HG03354 (cell line): Measurements from ENCODE around the gene LRP11.
A peak's percentile ranks its signal among the peaks of the same experiment; 100 is the strongest.
"Not testable (repeated sequence)": the region's sequence is repeated elsewhere in the genome, so short reads cannot be mapped to it uniquely, and the experiment has no call there.

ENCODE experiments used
- ATAC-seq: cut with Tn5 transposase; IDR thresholded peaks from one replicate; pipeline ENCODE4 v1.9.1; 2021; ENCODE audit warnings: mild to moderate bottlenecking; ENCODE audit not compliant: unreplicated experiment, poor library complexity, severe bottlenecking

The LRP11 gene

GRCh38 chr6:149863698-149864577, at the start of gene LRP11:
LRP11 (minus strand) TSS chr6:149864359; CDS start chr6:149864020, 339 bp downstream.
- peak; percentile 88 for ATAC-seq

- ATAC-seq = no peak
Observed at GRCh38 chr6:149913540-149914240, 49.5 kb upstream of the LRP11 start.

- ATAC-seq = no peak
Observed at GRCh38 chr6:149913085-149913484, 48.9 kb upstream of the LRP11 start.

GRCh38 chr6:149912680-149913079, 48.5 kb upstream of the LRP11 start:
- ATAC-seq = not testable (repeated sequence)

- ATAC-seq = no peak
Observed at GRCh38 chr6:149910721-149911151, 46.6 kb upstream of the LRP11 start.

- no peak for ATAC-seq
Observed at GRCh38 chr6:149909701-149910470, 45.7 kb upstream of the LRP11 start.

- not testable (repeated sequence) for ATAC-seq
Observed at GRCh38 chr6:149908480-149908879, 44.3 kb upstream of the LRP11 start.

- no peak for ATAC-seq
Observed at GRCh38 chr6:149907317-149907716, 43.2 kb upstream of the LRP11 start.

GRCh38 chr6:149906405-149906804, 42.2 kb upstream of the LRP11 start:
- ATAC-seq = no peak

- no peak for ATAC-seq
Observed at GRCh38 chr6:149905911-149906371, 41.8 kb upstream of the LRP11 start.

- no peak for ATAC-seq
Observed at GRCh38 chr6:149905371-149905910, 41.3 kb upstream of the LRP11 start.

GRCh38 chr6:149904661-149905370, 40.7 kb upstream of the LRP11 start:
- ATAC-seq = no peak

GRCh38 chr6:149903938-149904611, 39.9 kb upstream of the LRP11 start:
- ATAC-seq = no peak

- no peak for ATAC-seq
Observed at GRCh38 chr6:149901444-149902140, 37.4 kb upstream of the LRP11 start.

- ATAC-seq = no peak
Observed at GRCh38 chr6:149900620-149901443, 36.7 kb upstream of the LRP11 start.

GRCh38 chr6:149899926-149900619, 35.9 kb upstream of the LRP11 start:
- no peak for ATAC-seq

GRCh38 chr6:149899486-149899885, 35.3 kb upstream of the LRP11 start:
- no peak for ATAC-seq
